HG02981 (cell line): ENCODE data around the gene PEF1.

Experiments used
- ATAC-seq: cut with Tn5 transposase; IDR thresholded peaks from one replicate; pipeline ENCODE4 v1.9.1; 2021; ENCODE audit warnings: mild to moderate bottlenecking, moderate library complexity; ENCODE audit not compliant: unreplicated experiment

PEF1 gene

DNA sequence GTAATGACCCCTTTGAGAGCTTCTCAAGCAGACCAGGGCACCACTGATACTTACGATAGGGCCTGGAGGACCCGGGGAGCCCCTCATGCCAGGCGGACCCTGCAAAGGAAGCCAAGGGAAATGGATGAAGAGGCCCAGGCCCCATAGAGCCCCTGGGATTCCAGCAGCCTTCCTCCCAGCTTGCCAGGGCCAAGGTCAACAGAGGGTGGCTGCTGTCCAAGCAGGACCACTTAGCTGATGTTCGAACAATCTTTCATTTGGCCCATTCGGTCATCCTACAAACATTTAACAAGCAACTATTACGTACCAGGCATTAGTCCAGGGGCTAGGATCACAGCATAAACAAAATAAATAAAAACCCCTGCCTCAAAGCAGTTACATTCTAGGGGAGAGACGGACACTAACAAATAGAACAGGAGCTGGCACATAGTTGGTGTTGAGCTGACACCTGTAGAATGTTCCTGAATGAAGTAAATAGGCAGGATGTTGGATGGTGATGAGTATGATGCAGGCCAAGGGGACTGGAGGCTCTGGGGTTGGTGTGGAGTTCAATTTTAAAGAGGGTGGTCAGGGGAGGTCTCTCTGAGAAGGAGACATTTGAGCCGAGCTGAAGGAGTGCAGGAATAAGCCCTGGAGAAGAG lies 27.0 kb upstream of the PEF1 start:
- ATAC-seq: no peak

DNA sequence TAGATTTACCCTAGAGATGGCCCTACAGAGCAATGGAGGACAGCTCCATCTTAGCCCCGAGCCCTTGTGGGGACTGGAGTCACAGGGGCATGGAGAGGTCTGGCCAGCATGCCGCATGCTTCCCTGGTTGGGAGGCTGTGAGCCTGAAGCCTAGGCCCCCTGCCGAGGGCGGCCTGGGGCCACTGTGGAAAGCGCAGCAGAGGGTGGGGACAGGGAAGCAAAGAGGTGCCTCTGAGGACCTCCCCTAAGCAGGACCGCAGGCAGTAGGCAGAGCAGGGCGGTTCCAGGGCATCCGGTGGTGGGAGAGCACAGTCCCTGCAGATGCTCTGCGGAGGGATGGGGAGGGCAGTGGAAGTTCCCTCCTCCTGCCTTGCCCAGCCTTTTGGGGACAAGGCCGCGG lies 26.5 kb upstream of the PEF1 start:
- no peak for ATAC-seq

DNA sequence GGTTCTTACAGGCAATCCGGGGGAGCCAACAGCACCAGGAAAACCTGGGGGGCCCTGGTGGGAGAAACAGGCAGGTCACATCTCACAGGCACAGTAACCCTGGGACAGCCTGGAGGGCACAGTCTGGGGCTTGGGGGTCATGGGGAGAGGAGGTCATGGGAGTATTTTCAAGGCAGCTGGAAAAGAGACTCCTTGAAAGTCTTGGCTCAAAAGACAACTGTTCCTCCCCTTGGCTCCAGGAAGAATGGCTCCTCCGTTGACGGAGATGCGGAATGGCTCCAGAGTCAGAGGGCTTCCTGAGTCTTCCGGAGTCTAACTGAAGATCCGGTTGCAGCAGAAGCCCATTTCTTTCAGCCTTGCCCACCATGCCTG lies 25.9 kb upstream of the PEF1 start:
- ATAC-seq: no peak

DNA sequence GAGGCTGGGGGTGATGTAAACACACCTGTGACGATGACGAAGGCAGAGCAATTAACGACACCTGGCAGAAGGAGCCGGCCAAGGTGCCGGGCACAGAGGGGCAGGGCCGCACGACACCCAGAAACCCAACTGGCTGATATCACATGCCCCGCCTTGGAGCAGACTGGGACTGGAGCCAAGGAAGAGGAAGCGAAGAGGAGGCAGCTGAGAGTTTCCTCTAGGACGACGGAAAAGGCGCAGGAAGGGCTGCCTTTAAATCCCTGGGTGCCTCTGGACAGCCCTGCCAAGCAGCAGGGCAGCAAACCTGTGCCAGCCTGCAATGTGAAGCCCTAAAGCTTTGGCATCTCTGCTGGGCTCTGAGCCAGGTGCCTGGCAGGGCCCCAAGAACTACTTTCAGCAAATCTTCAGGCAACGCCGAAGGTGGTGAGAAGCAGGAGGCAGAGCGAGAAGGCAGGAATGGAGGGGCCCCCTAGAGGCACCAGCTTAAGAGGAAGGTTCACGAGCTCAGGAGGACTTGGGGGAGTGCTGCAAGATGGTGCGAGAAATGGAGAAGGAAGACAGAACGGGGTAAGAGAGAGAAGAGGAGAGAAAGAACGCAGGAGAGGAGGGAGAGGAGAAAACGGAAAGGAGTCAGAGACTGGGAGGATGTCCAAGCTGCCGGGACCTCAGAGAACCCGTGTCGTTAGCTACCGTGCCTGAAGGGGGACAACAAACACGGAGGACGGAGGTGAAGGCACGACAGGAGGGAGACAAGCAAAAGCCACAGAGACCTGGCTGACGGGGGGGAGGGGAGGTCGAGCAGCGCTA lies 25.3 kb upstream of the PEF1 start:
- ATAC-seq: no peak

DNA sequence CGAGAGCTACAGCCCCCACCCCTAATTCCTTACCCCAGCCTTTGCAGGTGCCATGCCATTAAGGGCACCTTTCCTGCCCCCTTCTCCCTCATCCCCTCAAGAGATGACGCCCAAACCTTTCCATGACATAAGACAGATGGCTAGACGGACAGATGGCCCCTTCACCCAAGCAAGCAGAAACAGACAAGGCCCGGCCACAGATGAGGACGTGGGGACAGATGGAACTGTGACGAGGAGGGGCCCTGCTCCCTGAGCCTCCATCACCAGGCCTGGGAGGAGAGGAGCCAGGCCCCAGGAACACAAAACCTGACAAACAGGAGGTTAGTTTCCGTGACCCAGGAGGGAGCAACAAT lies 24.7 kb upstream of the PEF1 start:
- no peak for ATAC-seq

DNA sequence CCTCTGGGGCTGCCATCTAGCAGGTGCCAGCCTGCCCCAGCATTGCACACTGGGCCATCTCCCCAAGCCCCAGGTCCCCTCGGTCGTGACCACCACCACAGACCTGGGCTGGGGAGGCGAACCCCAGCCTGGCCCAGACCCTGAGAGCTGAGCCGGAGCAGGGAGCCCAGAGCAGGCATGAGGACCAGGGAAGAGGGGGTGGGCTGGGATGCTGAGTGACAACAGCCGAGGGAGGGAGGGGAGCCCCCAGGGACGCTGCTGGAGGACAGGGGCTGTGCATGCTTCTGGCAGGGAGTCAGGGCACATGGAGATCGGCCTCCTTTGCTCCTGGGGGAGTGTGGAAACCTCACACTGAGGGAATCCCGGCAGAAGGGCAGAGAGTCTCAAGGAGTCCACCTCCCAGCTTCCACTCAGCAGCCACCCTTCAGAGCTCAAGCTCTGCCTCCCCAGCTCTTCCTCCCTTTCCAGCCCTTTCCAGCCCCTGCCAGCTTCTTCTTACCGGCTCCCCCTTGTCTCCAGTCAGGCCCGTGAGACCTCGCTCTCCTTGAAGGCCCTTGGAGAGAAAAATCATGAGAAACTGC lies 23.7 kb upstream of the PEF1 start:
- ATAC-seq: no peak

DNA sequence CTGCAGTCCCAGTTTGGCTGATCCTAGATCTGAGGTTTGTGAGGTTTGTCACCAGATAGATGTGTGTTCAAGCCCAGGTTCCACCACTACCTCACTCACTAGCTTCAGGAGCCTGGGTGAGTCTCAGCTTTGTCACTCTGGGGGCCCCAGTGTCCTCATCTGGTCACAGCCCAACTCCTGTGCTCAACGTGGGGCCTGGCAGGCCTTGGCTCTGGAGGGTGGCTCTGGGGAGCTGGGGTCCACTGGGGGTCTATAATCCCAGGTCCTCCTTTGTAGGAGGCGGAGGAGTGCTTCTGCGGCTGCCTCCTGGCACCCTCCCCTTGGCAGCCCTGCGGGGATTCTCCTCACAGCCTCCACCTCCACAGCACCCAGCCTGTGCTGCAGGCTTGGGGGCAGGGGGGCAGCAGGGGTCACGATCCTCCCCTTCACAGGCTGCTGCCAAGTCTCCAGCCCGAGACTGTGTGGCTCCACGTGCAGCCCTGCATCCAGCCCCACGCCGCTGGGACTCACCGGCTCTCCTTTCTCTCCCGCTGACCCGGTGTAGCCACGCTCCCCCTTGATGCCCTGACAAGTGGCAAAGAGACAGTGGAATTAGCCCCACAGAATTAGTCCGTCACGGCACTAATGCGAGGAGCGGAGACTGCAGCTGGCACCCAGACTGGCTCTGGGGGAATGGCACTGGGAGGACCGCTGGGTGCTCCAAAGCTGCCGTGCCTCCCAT lies 22.5 kb upstream of the PEF1 start:
- ATAC-seq: no peak

DNA sequence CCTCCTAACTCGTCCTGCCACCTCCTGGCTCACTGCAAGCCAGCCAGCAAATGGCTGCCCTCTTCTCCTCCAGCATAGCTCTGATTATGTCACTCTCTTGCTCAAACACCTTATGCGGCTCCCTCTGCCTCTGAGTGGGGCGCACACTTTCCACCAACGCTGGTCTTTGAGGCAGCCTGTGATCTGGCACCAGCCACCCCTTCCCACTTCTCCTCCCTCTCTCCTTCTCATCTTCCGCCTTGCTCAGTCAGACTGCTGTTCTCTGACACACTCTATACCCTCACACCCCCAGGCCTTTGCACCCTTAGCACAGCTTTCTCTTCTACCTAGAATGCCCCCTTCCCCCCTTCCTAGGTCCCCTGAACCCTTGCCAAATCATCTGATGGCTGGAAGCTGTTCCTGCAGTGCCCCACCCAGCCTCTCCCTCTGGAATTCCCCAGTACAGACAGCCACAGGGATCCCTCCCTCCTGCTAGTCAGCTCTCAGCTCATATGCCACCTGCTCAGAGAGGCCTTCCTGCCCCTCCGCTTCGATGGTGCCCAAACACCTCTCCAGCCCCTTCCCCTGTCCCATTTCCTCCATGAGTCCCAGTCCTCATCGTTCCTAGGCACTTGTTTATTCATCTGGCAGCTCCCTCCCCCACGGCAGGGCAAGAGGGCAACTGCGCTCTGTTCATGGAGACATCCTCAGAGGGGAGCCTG lies 21.7 kb upstream of the PEF1 start:
- ATAC-seq: no peak

DNA sequence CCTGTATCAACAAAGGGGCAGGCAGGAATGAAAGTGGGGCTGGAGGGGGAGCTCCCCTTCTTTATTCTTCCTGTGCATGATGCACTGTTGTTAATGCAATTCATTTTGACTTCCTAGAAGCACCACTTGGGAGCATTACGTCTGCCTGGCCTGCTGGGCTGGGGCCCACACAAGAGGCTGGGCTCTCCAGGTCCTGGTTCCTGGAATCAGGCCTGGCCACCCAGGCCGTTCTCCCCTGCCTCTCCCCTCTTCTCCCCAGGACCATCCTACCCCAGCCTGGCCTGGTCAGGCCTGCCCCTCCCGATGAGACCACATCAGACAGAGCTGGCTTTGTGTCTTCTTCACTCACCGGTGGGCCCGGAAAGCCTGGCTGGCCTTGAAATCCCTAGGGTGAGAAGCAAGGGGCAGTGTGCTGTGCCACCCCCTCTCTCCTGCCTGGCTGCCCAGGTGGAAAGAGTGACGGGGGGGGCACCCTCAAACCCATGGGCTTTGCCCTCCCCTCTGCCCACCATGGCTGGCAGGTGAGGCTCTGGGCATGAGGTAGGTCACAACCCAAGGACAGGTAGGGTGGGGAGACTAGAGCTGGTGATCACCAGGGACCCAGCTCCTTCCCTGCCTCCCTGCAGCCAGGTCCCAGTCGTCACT lies 20.7 kb upstream of the PEF1 start:
- ATAC-seq: no peak

DNA sequence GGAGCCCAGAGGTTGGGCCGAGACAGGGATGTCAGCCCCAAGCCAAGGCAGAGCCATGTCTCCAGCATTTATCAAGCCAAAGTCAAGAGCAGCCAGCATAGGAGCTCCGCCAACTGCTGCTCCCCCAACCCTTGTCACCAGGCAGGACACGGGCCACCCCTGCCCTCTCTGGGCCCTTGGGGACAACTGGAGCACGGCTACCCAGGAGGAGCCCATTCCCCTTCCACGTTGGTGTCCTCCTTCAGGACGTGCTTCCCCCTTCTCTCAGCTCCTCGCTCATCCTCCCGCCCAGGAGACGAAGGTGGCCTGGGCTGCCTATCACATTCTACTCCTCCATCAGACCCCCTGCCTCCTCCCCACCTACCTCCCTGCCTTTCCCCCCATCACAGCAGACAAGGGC lies 19.9 kb upstream of the PEF1 start:
- ATAC-seq: no peak

DNA sequence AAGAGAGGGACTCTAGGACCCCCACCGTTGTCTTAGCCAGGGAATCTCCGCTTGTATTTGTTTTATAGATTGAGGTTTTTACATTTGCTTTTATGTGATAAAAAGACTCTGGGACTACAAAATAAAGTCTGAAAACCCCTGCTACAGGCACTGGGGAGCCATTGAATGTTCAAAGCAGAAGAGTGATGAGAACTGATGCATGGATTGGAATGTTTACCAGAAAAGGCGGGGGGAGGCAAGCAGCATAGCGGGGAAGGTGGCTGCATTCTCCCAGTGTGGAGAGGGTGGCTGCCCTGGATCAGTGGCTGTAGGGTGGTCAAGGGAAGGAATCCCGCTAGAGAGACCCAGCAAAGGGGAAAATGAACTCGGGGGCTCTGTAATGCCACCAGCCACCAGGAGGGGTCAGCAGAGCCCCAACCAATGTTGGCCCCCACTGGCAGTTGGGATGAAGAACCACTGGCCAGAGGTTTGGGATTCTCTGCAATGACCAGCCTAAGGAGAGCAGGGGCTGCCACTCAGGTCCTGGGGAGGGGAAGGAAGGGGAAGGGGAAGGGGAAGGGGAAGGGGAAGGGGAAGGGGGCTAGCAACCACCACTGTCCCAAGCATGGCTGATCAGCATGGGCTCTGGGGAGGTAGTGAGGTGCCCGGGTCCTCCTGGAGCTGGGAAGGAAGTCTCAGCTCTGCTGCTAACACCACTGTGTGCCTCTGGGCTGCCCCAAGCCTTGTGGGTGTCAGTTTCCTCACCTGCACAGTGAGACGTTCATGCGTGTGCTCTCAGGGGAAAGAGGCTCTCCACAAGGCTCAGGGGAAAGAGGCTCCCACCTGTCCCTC lies 19.2 kb upstream of the PEF1 start:
- ATAC-seq: no peak

DNA sequence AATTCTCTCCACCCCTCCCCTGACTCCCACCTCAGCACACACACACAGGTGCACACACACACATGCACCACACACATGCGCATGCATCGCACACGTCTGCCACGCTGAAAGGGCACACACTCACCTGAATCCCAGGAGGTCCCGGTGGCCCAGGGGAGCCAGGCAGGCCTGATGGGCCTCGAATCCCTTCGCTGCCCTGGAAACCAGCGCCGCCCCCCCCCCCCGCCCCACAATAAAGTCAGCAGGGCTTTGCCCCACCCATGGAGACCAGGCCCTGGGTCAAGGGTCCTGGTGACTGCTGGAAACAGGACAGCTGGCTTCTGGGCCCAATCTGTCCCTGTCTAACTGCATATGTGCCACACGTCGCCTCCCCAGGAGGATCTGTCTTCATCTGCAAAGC lies 17.8 kb upstream of the PEF1 start:
- ATAC-seq: no peak

DNA sequence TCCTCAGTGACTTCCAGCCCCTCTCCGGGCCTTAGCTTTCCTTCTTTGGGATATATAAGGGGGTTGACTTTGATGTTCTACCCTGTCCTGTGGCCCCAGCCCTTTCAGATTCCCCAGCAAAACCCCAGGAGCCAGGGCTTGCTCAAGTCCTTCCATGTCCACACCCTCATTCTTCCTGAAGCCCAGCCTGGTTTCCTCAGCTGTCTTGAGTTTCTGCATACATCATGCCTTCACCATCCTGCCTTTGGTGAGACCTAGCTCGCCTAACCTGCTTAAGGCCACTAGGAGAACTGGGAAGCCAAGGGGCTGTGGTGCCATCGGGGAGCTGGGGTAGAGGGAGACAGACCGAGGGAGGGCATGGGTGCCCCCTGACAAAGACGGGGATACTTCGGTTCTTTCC lies 17.2 kb upstream of the PEF1 start:
- no peak for ATAC-seq

DNA sequence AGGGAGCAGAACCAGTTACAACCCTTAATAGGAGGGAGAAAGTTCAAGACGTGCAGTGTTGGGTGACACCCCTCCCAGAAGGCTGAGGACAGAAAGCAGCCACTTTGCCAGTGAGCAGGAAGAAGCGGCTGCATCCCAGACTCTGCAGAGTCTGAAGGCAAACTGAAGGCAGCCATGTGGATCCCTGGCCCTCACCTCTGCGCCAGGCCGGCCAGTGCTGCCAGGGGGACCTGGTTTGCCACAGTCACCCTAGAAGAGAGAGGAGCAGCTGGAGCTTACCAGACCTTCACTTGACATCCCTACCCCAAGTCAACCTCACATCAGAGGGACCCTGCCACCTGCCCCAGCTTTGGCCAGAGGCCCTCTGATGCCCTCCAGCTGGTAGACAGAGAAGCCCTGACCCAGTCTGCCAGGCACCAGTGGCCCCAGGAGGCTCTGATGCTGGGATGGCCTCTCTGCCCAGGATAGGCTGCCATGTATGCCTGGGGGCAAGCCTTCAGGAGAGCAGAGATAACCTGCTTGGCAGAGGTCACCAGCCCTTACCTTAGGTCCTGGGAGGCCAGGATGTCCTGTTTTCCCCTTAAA lies 16.3 kb upstream of the PEF1 start:
- ATAC-seq: no peak

DNA sequence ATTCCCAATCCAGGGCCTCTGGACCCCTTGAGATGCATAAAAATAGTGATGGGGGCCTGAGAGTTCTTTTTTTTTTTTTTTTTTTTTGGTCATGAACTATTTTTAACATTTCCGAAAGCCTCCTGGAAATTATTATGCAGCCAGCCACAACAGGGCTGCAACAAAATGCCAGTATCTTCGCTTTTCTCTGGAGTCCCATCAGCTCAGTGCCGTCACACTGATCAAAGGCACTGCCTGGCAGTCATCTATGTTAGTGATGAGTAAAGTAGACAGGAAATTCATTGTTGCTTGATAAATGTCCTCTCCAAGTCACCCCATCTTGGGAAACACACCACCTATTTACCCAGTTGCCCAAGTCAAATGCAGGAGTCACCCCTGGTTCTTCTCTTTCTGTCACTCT lies 15.2 kb upstream of the PEF1 start:
- ATAC-seq: no peak

DNA sequence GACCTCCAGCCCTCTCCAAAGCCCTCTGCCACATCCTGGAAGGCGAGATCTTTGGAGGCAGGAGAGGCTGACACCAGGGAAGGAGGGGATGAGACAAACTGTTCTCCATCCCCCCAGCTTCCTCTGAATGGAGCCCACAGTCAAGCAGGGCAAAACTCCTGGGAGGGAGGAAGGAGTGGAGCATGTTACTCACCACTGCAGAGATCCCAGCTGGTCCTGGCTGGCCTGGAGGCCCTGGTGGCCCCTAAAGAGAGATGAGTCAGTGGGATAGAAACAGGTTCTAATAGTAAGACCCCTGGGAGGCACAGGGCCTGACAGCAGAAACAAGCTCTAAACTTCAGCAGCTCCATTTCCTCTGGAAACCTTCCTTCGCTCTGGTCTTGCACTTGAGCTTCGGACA lies 14.0 kb upstream of the PEF1 start:
- ATAC-seq: no peak

DNA sequence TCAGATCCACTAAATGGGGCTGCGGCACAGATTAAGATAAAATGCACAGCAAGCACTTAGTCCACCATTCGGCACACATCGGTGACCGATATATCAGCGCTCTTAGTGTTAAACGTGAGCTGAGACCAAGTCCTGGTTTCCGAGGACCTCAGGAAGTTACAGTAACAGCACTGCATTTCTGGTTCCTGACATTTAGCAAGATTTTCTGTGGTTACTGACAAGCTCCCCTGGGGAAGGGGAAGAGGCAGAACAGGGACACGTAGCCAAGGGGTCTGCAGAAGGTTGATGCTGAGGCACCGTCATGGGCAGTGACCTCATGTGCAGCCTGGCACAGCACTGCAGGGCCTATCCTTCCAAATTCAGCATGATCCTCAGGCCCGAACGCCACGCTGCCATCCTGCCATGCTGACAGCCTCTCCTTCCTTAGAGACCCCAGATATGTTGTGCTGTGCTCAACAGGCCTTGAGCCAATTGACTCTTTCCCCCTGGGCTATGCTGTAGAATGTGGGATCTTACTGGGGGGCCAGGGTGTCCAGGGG lies 13.4 kb upstream of the PEF1 start:
- no peak for ATAC-seq

DNA sequence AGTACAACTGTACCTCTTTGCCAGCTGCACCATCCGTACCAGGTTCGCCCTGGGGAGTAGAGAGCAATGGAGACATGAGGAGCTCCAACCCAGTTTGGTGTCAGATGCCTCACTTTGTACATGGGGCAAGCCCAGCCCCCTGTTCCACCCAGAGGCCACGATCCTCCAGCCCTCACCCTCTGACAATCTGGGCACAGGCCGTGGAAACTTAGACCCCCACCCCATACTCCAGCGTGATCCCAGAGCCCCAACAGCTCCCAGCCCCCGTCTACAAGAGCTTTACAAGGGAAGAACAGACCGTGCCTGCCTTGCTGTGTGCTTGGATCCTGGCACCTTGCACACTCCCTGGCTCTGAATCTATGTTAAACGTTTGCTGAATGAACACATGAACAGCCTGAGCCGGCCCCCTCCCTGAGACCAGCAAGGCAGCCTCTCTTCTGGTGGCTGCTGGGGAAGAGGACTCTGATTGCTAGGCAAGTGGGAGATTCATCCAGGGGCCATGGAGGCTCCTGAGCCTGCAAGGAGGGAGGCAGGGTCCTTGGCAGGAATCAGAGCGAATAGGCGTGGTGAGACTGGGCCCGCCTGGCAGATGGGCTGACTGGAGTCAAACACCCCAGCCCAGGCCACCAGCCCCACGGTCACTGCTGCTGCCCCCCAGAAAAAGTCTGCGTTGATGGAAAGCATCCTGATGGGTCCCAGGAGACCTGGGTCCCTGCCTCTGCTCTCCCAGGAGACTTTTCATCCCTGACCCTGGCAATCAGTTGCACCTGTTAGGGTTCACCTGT lies 12.5 kb upstream of the PEF1 start:
- no peak for ATAC-seq

DNA sequence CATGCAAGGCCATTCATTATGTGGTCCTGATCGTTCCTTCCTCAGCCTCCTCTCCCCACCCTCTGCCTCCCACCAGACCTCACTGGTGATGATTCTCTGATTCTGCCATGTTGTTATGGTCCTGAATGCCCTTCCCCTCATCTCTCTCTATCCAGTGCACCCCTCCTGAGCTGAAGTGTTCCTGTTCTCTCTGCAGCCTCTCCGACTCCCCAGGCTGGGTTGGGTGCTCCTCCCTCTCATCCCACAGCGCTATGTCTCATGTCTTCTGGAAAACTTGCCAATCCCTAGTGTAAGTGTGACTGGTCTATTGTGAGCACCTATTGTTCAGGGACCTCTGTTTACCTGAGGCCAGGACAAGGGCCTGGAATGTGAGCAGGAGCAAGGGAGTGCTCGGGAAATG lies 11.1 kb upstream of the PEF1 start:
- ATAC-seq: no peak
